Regular cardiac myocyte (primary cell): ENCODE results near the gene HMGXB3. TPM values are rescaled to one million over a fixed set of nuclear protein-coding genes. Genes with fewer than 3 reads are reported as not detected.

Source experiments
- total RNA-seq: library from RNA; depleted of rRNA; stranded (reverse); fragments of >200 nt; gene quantifications from 2 replicates; pipeline ENCODE4 v1.2.3, GENCODE V29; 2014

The HMGXB3 gene, protein sequence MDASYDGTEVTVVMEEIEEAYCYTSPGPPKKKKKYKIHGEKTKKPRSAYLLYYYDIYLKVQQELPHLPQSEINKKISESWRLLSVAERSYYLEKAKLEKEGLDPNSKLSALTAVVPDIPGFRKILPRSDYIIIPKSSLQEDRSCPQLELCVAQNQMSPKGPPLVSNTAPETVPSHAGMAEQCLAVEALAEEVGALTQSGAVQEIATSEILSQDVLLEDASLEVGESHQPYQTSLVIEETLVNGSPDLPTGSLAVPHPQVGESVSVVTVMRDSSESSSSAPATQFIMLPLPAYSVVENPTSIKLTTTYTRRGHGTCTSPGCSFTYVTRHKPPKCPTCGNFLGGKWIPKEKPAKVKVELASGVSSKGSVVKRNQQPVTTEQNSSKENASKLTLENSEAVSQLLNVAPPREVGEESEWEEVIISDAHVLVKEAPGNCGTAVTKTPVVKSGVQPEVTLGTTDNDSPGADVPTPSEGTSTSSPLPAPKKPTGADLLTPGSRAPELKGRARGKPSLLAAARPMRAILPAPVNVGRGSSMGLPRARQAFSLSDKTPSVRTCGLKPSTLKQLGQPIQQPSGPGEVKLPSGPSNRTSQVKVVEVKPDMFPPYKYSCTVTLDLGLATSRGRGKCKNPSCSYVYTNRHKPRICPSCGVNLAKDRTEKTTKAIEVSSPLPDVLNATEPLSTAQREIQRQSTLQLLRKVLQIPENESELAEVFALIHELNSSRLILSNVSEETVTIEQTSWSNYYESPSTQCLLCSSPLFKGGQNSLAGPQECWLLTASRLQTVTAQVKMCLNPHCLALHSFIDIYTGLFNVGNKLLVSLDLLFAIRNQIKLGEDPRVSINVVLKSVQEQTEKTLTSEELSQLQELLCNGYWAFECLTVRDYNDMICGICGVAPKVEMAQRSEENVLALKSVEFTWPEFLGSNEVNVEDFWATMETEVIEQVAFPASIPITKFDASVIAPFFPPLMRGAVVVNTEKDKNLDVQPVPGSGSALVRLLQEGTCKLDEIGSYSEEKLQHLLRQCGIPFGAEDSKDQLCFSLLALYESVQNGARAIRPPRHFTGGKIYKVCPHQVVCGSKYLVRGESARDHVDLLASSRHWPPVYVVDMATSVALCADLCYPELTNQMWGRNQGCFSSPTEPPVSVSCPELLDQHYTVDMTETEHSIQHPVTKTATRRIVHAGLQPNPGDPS (N-terminal part only)
- 33.8 and 40.6 TPM in 2 replicates for total RNA-seq

DNA sequence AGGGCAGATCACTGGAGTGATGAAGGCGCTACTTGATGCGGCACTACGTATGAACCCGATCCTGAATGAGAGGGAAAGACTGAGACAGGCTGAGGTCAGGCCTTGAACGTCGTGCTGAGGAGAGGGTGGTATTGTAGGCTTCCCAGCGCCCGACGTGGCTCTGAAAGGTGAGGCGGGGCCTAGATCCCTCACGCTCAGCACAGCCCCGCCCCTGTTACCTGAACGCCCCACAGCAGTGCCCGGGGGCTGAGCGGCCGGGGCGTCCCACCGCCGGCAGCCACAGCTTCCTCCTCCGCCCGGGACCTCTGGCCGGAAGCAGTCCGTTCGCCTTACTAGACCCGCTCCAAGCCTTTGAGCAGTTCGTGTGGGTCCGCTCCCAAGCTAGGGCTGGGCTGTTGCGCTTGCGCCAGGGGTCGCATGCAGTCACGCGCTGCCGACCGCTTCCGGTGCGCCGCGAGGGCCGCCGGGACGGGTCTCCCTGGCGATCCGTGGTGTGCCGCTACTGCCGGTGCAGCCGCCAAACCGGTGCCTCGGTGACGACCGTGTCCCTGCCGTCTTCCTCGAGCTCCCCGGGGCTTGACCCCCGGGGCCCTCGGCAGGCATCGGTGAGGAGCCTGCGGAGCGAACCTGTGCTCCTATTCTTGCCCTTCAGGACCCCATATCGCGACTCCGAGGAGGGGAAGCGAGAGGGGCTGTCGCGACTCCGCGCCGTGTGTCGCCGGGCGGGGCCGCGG, at the start of gene HMGXB3, which contains the start of gene TIGD6:
HMGXB3 (plus strand) TSS at position 484 of the 734 bp plus-strand sequence. CDS start 4,114 bp downstream, outside the sequence.
TIGD6 (minus strand) TSS at position 399 of the 734 bp plus-strand sequence. CDS start 4,306 bp downstream, outside the sequence.

DNA sequence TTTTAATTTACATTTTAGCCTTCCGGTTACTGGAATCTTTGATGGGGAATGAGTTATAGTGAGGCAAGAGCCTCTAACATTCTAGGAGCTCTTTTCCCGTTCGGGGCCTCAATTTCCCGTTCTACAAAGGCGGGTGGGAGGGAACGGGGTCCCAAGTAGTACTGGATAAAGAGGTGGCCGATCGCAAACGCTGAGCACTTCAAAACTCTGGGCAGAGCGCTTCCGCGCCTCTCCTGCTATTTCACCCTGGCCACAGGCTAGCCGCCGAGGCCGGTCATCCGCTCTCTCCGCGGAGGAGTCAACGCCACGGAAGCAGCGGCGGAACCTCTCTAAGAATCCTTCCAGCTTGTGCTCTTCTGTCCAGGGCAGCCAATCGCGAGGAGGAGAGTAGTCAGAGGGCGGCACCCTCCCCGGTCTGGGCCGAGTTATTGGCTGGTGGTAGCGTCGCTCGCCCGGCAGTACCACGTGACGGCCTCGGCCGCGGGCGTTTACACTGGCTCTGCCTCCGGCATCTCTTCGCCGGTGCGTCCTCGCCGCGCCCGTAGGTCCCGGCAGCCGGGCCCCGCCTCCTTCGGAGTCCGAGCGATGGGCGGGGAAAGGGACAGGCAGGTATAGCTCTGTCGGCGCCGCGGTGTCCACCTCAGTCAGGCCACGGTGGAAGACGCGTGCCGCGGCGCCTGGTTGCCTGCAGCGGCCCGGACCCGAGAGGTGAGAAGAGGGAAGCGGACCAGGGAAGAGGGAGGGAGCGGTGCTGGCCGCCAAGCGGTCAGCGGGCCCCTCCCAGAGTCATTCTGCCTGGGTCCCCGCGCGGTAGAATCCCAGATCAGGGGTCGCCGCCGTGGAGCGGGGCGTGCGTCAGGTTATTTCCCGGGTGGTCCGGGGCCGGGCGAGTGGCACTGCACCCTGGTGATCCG, 40.0 kb upstream of the HMGXB3 start, which contains the start of gene SLC26A2:
SLC26A2 (plus strand) TSS at position 487 of the 914 bp plus-strand sequence. CDS start 16,895 bp downstream, outside the sequence.

DNA sequence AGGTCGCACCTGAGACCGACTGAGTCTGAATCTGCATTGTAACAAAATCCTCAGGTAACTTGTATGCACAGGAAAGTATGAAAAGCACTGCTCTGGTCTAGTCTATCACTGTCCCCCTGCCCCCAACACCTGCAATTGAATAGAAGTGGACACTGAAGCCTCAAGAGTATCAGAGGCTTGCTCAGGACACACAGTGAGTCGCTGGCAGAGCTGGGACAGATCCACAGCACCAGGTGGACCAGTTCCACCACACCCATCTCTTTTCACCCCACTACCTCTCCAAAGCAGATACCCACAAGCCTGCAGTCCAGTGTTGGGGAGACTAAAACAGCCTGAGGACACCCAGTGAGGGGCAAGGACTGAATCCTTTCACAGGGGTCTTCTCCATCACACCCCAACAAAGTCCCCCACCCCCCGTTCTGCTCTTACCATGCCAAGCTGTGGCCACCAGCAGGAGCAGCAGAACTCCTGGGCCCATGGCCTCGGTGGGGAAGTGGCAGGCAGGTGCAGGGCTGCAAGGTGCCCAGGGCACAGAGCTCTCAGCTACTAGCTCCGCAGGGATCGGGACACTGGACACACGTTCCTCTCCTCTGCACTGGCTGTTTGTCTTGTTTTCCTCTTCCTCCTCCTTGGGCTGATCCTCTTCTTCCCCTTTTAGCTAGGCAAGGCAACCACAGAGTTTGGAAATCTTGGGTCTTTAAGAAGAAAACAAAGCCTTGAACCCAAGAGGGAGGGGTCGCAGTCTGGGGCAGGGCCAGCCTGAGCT, 85.6 kb downstream of the HMGXB3 start, which contains the start of gene CSF1R:
CSF1R (minus strand) TSS at position 605 of the 766 bp plus-strand sequence; CDS start at position 478, 127 bp downstream.

Other genes starting within 250 kb of the HMGXB3 start
- gene PDE6A, start 55.9 kb upstream of the HMGXB3 start, total RNA-seq = not detected in 2 replicates
- gene SLC26A2, start 40.0 kb upstream of the HMGXB3 start, total RNA-seq = 18.0 and 19.4 TPM in 2 replicates
- gene TIGD6, start 85 bp upstream of the HMGXB3 start, total RNA-seq = 6.7 and 6.8 TPM in 2 replicates
- gene CSF1R, start 85.8 kb downstream of the HMGXB3 start, total RNA-seq = 0.56 and 0.58 TPM in 2 replicates
- 97.2 and 197 TPM in 2 replicates for gene PDGFRB, start 155.1 kb downstream of the HMGXB3 start, total RNA-seq
- 0.38 and 0.56 TPM in 2 replicates for gene CDX1, start 166.0 kb downstream of the HMGXB3 start, total RNA-seq
- under 0.01 TPM in 2 replicates for gene SLC6A7, start 189.3 kb downstream of the HMGXB3 start, total RNA-seq